NCI-H2081 treated with DMSO at 0.1 percent for 48 hours (cell line): ENCODE measurements around the gene SLC25A29.
"Not testable (repeated sequence)": the region's sequence is repeated elsewhere in the genome, so short reads cannot be mapped to it uniquely, and the experiment has no call there.

Source experiments
- DNase-seq: peaks from one replicate; lab custom pipeline; 2025; lab: John Stamatoyannopoulos, UW

SLC25A29 gene

GRCh38 chr14:100293497-100294212 lies 12.6 kb downstream of the SLC25A29 start:
- no peak for DNase-seq

- DNase-seq: no peak
Observed at GRCh38 chr14:100292776-100293461, 13.3 kb downstream of the SLC25A29 start.

- no peak for DNase-seq
Observed at GRCh38 chr14:100292301-100292775, 13.9 kb downstream of the SLC25A29 start.

- no peak for DNase-seq
Observed at GRCh38 chr14:100291305-100292075, 14.8 kb downstream of the SLC25A29 start.

- no peak for DNase-seq
Observed at GRCh38 chr14:100290607-100291304, 15.5 kb downstream of the SLC25A29 start.

- DNase-seq: no peak
Observed at GRCh38 chr14:100289916-100290606, 16.2 kb downstream of the SLC25A29 start.

- DNase-seq: no peak
Observed at GRCh38 chr14:100288382-100289185, 17.7 kb downstream of the SLC25A29 start.

- DNase-seq: not testable (repeated sequence)
Observed at GRCh38 chr14:100287998-100288295, 18.3 kb downstream of the SLC25A29 start.

- DNase-seq: no peak
Observed at GRCh38 chr14:100287202-100287997, 18.8 kb downstream of the SLC25A29 start.

- no peak for DNase-seq
Observed at GRCh38 chr14:100286484-100287191, 19.6 kb downstream of the SLC25A29 start.

- no peak for DNase-seq
Observed at GRCh38 chr14:100285913-100286400, 20.3 kb downstream of the SLC25A29 start.

GRCh38 chr14:100285021-100285912 lies 21.0 kb downstream of the SLC25A29 start:
- DNase-seq: no peak

- no peak for DNase-seq
Observed at GRCh38 chr14:100283984-100284881, 22.0 kb downstream of the SLC25A29 start.

GRCh38 chr14:100283436-100283835 lies 22.8 kb downstream of the SLC25A29 start:
- DNase-seq: not testable (repeated sequence)

- DNase-seq: no peak
Observed at GRCh38 chr14:100282766-100283419, 23.4 kb downstream of the SLC25A29 start.

- no peak for DNase-seq
Observed at GRCh38 chr14:100282083-100282350, 24.2 kb downstream of the SLC25A29 start.
